HG02870 (cell line): ENCODE results near the gene PROZ.

Experiments used
- ATAC-seq: cut with Tn5 transposase; IDR thresholded peaks from one replicate; pipeline ENCODE4 v1.9.1; 2021; ENCODE audit warnings: mild to moderate bottlenecking, moderate library complexity; ENCODE audit not compliant: unreplicated experiment

PROZ gene

GRCh38 chr13:113202912-113203311 is 44.5 kb downstream of the PROZ start:
- no peak for ATAC-seq

DNA sequence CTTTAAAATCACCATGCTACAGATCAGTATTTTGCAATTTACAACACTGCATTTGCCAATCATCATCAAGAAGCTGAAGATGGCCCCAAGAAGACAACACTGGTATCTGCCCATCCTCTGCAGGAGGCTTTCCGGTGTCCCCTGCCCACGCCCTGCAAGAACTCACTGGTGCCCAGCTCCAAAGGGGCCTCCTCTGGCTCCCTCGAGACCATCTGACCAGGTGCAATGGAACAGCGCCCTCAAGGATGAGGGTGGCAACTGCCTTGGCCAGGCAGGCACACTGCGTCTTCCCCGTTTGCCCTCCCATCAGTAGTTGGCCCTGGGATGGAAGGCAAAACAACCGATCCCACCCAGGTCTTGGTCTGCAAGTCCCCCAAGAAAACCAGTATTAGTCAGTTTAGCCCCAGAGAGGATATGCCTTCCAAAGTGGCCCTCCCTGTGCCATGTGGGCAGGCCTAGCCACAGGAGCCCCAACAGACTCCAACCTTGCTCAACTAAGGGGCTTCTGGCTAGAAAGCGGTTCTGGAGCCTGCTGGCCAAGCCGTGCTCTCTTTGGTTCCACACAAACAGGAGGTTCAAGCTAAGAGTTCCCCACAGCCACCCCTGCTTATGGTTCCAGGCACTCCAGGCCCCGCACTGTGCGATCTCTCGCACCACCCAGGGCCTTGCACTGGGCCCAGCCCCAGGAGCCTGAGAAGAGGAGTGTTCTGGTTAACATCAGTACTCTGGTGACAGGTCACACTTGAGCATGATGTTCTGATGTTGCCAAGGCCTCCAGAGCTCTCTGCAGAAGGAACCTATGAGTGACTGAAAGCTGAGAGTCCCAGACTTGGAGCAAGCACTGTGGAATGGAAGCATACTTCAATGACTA is 45.3 kb downstream of the PROZ start:
- ATAC-seq = no peak

GRCh38 chr13:113204378-113204734 is 45.9 kb downstream of the PROZ start:
- no peak for ATAC-seq

DNA sequence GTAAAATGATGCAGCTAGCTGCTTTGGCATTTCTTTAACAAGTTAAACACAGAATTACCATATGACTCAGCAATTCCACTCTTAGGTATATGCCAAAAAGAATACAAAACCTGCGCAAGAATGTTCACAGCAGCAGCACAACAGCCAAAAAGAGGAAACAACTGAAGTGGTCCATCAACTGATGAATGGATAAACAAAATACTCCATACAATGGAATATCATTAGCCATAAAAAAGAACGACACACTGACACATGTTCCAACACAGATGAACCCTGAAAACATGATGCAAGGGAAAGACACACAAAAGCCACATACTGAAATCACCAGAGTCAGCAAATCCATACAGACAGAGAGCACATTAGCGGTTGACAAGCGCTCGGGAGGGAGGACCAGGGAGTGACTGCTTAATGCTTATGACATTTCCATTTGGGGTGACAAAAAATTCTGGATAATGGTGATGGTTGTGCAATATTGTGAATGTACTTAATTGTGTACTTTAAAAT is 47.0 kb downstream of the PROZ start:
- no peak for ATAC-seq

- no peak for ATAC-seq
Observed at GRCh38 chr13:113207460-113207859, 49.0 kb downstream of the PROZ start.

- peak; percentile 9 for ATAC-seq
Observed at GRCh38 chr13:113207890-113208420, 49.5 kb downstream of the PROZ start.

DNA sequence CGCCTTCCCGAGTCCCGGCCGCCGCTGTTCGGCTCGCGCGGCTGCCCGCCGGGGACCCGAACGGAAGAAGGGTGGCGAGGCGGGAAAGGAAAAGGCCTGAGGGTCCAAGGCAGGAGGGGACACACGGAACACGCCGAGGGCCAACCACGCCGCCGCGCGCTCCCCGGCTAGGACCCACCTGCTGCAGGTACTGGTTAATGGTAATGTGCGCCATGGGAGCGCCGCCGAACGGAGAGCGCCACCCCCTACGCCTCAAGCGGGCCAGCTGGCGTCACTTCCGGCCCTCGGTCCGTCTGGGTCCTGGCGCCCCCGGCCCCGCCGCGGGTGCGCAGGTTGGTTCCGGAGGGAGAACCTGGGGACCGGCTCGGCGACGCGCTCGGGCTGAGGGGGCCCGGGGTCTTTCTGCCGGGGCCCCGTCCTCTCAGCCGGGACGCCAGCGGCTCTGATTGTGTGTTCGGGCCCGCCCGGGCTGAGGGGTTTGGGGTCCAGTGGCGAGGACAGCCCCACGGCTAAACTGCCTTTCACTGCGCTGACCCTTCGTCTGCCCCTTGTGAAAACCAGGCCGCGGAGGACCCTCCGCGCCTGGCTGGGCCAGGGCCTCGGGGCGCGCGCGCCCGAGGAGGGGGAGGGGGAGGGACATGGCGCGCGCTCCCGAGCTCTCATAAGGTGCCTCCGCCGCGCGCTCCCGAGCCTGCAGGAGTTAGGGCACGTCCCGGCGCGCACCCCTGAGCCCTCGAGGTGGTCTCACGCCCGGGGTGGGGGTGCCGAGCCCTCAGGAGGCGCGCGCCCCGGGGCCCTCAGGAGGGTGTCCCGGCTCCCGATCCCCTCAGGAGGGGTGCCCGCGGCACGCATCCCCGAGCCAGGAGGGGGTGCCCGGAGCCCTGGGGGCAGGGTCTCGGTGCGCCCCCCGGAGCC is 50.2 kb downstream of the PROZ start, which contains the start of gene PCID2:
PCID2 (minus strand) TSS at position 249 of the 915 bp plus-strand sequence; CDS start at position 214, 35 bp downstream.
- ATAC-seq = peak; percentile 74

DNA sequence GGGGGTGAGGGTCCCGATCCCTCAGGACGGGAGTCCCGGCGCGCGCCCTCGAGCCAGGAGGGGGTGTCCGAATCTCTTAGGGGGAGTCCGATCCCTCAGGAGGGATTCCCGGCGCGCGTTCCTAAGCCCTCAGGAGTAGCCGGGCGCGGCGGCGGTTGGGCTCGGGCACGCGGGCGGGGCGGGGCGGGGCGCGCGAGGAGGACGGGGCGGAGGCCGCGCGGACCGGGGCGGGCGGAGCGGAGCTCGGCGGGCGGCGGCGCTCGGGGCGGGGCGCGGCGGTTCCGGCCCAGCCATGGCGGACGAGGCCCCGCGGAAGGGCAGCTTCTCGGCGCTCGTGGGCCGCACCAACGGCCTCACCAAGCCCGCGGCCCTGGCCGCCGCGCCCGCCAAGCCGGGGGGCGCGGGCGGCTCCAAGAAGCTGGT is 50.9 kb downstream of the PROZ start, which contains the start of gene CUL4A:
CUL4A (plus strand) TSS at position 278 of the 423 bp plus-strand sequence; CDS start at position 293, 15 bp downstream.
- ATAC-seq = peak; percentile 31

DNA sequence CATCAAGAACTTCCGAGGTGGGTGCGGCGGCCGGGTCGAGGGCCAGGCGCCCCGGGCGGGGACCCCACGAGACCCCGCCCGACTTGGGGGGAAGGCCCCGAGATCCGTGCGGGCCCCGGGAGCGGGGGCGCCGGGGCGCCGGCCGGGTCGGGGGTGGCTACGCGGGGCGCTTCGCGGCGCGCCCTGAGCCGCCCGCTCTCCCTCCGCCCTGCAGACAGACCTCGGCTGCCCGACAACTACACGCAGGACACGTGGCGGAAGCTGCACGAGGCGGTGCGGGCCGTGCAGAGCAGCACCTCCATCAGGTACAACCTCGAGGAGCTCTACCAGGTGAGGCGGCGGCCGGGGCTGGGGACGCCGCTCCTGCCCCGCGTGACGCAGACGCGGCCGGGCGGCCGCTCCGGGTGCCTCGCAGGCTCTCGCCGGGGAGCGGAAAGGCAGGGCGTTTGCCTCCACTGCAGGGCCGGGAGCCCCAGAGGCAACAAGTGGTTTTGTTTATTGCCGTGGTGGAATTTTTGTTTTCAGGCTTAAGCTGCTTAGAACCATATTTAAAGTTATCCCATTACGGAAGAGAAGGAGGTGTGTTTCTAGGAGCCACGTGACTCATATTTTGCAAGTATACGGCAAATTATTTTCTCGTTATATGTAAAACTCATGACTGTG is 51.4 kb downstream of the PROZ start:
- peak; percentile 33 for ATAC-seq

DNA sequence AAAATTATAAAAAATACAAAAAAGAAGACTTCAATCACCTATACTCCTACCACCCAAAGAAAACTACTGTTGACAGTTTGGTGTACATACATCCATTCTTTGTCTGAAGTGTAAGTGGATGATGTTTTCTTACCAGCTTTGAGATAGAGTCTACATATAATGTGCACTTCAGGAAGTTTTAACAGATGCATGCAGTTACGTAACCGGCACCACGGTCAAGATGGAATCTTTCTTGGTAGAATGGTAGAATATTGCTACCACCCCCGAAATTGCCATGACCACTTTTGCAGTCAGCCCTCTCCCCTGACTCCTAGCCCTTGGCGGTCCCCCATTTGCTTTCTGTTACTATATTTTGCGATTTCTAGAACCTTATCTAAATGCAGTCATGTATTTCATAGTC is 52.4 kb downstream of the PROZ start:
- ATAC-seq = no peak

- no peak for ATAC-seq
Observed at GRCh38 chr13:113211774-113212173, 53.3 kb downstream of the PROZ start.

DNA sequence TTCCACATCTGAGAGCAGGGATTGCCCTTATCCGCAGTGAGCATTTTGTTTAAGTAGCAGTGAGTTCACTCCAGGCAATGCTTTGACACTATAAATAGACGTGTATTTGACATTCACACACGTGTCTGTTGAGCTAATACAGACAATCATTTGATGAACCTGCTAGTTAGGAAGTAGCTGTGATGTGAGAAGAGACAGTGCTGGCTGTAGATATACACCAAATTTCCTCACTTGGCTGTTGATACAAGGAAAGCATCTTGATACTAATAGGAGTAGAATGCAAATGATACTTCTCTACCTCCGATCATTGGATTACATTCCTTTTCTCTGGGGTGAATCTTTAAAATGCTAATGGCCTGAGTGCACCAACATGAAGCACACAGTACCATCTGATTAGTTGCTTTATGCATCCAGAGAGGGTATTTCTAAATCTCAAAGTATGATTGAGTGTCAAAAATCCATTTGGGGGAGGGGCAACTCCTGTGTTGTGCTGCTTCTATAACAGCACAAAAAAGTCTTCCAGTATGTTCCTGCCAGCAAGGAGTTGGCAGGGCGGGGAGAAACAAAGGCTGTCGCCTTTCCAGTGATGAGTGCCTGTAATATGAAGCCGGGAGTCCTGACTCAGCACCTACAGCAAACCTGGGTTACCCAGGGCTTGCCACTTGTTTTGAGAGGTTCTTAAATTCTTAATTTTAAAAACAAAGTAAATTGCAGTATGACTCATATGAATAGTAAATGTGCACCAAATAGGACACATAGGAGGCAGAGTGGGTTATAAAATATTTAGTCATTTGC is 58.0 kb downstream of the PROZ start:
- ATAC-seq = no peak

DNA sequence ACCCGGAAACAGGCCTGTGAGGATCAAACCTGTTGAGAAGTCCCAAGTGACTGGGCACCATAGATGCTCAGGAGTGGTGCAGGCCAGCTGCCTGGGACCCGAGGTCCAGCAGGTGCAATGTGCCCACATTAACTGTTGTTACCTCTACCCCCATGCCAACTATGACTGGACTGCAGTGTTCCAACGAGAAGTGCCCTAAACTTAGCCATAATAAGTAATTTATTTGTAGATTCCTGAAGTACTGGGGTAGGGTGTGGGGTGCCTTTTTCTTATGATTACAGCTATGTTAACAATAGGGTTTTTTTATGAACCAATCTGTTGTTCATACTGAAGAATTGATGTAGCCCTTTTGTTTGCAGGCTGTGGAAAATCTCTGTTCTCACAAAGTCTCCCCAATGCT is 60.1 kb downstream of the PROZ start:
- ATAC-seq = no peak

- no peak for ATAC-seq
Observed at GRCh38 chr13:113219256-113219940, 61.0 kb downstream of the PROZ start.

DNA sequence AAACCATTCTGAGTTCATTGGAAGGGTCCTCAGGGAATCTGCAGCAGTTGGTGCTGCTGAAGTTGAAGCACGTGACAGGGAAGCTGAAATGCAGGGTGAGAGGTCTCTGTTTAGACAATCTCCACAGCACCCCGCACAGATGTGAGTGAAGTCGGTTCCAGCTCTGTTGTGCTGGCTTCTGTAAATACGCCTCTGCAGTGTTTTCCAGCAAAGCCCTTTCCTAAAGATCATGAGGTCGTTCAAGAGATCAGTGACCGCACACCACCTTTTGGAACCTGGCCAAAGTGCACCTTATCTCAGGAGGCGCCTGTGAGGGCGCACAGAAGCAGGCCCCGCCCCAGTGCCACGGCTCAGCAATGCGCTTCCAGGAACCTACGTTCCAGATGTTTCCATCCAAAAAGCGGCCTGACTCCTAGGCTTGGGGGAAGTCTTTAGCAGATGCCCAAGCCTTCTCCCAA is 61.7 kb downstream of the PROZ start:
- no peak for ATAC-seq

DNA sequence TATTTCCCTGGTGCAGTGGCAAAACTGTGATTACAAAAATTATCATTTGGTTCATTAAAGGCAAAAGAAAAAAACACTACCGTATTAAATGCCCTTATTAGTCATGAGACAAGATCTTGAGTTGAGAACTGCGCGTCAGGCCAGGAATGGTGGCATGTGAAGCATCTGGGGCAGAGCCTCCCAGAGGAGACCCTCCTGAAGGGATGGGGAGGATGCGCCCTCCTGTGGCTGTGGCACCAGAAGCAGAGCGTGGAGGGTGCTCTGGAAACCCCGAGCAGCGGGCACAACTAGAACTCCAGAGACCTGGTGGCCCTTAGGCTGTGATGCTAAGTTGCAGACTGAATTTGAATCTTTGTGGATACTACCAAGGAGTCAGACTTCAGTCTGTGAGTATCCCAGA is 62.4 kb downstream of the PROZ start:
- no peak for ATAC-seq
